ENCODE data around the gene EXOC6B.

EXOC6B gene

GRCh38 chr2:72718876-72719275 lies 107.0 kb downstream of the EXOC6B start:
- Histone ChIP-seq H3K4me1 (peaks cover 3% of the 10 kb centered on the region), H3K9ac (no peak overlapping the region), H2AFZ (no peak overlapping the region), H3K4me2 (ENCODE audit: low read length) (no peak overlapping the region), H3K4me3 (ENCODE audit: low read depth, low read length) (no peak overlapping the region), H3K27me3 (ENCODE audit: control insufficient read depth, insufficient read depth, low read length) (no peaks in the 10 kb centered on the region), H3K79me2 (no peaks in the 10 kb centered on the region), H3K27ac (no peak overlapping the region), H3K9me3 (ENCODE audit: control insufficient read depth, low read length) (no peaks in the 10 kb centered on the region), H3K36me3 (ENCODE audit: control insufficient read depth, insufficient read depth, low read length) (no peaks in the 10 kb centered on the region)
- no peak for TF ChIP-seq CTCF (IDR thresholded peaks at IDR 0.05)

GRCh38 chr2:72716601-72717000 lies 109.2 kb downstream of the EXOC6B start:
- no peak for TF ChIP-seq CTCF (IDR thresholded peaks at IDR 0.05)
- no peak overlapping the region for H3K9ac ChIP-seq
- no peaks in the 10 kb centered on the region for H3K36me3 ChIP-seq (ENCODE audit: control insufficient read depth, insufficient read depth, low read length)
- no peaks in the 10 kb centered on the region for H3K9me3 ChIP-seq (ENCODE audit: control insufficient read depth, low read length)
- no peak overlapping the region for H3K27ac ChIP-seq
- no peaks in the 10 kb centered on the region for H3K79me2 ChIP-seq
- no peak overlapping the region for H3K4me2 ChIP-seq (ENCODE audit: low read length)
- H3K27me3 ChIP-seq (ENCODE audit: control insufficient read depth, insufficient read depth, low read length) = no peaks in the 10 kb centered on the region
- peaks cover 3% of the 10 kb centered on the region for H3K4me1 ChIP-seq
- no peak overlapping the region for H3K4me3 ChIP-seq (ENCODE audit: low read depth, low read length)
- no peak overlapping the region for H2AFZ ChIP-seq

GRCh38 chr2:72713857-72714256 lies 112.0 kb downstream of the EXOC6B start:
- no peaks in the 10 kb centered on the region for H3K79me2 ChIP-seq
- no peak overlapping the region for H3K4me2 ChIP-seq (ENCODE audit: low read length)
- H2AFZ ChIP-seq = no peak overlapping the region
- no peak overlapping the region for H3K27ac ChIP-seq
- H3K9me3 ChIP-seq (ENCODE audit: control insufficient read depth, low read length) = no peaks in the 10 kb centered on the region
- H3K4me1 ChIP-seq = no peaks in the 10 kb centered on the region
- no peak overlapping the region for H3K9ac ChIP-seq
- no peaks in the 10 kb centered on the region for H3K36me3 ChIP-seq (ENCODE audit: control insufficient read depth, insufficient read depth, low read length)
- H3K4me3 ChIP-seq (ENCODE audit: low read depth, low read length) = no peak overlapping the region
- no peaks in the 10 kb centered on the region for H3K27me3 ChIP-seq (ENCODE audit: control insufficient read depth, insufficient read depth, low read length)
- no peak for TF ChIP-seq CTCF (IDR thresholded peaks at IDR 0.05)

- Histone ChIP-seq H3K4me1 (no peaks in the 10 kb centered on the region), H2AFZ (no peak overlapping the region), H3K9ac (no peak overlapping the region), H3K9me3 (ENCODE audit: control insufficient read depth, low read length) (no peaks in the 10 kb centered on the region), H3K27me3 (ENCODE audit: control insufficient read depth, insufficient read depth, low read length) (no peaks in the 10 kb centered on the region), H3K27ac (no peak overlapping the region), H3K4me2 (ENCODE audit: low read length) (no peak overlapping the region), H3K79me2 (no peaks in the 10 kb centered on the region), H3K4me3 (ENCODE audit: low read depth, low read length) (no peak overlapping the region), H3K36me3 (ENCODE audit: control insufficient read depth, insufficient read depth, low read length) (no peaks in the 10 kb centered on the region)
- no peak for TF ChIP-seq CTCF (IDR thresholded peaks at IDR 0.05)
Observed at GRCh38 chr2:72712977-72713376, 112.9 kb downstream of the EXOC6B start.

GRCh38 chr2:72712304-72712703 lies 113.5 kb downstream of the EXOC6B start:
- H3K36me3 ChIP-seq (ENCODE audit: control insufficient read depth, insufficient read depth, low read length) = no peaks in the 10 kb centered on the region

More at GRCh38 chr2:72712304-72712703, 113.5 kb downstream of the EXOC6B start:
- no peaks in the 10 kb centered on the region for H3K4me1 ChIP-seq
- H2AFZ ChIP-seq = no peak overlapping the region
- no peak overlapping the region for H3K27ac ChIP-seq
- H3K4me3 ChIP-seq (ENCODE audit: low read depth, low read length) = no peak overlapping the region
- H3K79me2 ChIP-seq = no peaks in the 10 kb centered on the region
- H3K4me2 ChIP-seq (ENCODE audit: low read length) = no peak overlapping the region
- H3K9ac ChIP-seq = no peak overlapping the region
- TF ChIP-seq CTCF (IDR thresholded peaks at IDR 0.05) = no peak
- H3K27me3 ChIP-seq (ENCODE audit: control insufficient read depth, insufficient read depth, low read length) = no peaks in the 10 kb centered on the region
- no peaks in the 10 kb centered on the region for H3K9me3 ChIP-seq (ENCODE audit: control insufficient read depth, low read length)

Measured in parathyroid adenoma (tissue), 2 donors.